Measurements from ENCODE around the gene NRF1. TPM values are rescaled to one million over a fixed set of nuclear protein-coding genes. Genes with fewer than 3 reads are reported as not detected.

The NRF1 gene
- total and polyA plus RNA-seq, 8 donors: 11.4 to 26.8 (median 22.6) TPM

DNA sequence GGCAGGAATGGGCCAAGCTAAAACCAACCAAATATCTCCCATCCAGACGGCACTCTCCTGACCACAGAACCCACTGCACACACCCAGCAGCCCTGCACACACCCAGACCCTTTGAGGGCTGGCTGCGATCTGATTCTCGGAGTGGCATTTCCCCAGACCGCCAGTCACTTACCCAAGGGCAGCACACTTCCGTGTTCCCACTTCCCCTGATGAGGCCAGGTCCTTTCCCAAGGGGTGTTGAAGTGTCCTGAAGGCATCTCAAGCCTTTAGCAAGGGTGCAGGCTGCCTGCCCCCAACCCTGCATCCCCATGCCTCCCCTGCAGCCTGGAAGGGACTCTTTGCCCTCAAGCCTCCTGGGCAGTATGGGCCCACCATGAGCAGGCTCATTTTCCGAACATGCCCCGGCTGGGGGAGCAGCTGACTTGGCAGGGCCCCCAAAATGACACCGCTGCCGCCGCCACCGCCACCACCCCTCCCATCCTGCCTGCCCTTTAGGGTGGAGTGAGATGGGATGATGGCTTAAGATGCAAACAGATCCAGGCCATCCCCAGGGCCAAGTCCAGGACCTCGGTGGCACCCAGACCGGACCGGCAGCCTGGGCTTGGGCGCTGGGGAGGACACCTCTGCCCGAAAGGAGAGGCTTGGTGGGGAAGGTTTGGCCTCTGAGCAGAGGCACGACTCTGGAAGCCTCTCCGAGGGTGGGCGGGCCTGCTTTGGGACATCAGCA lies 159.8 kb downstream of the NRF1 start:
- Histone ChIP-seq H3K36me3 (no peaks in the 10 kb centered on the region), H3K4me1 (no peaks in the 10 kb centered on the region), H3K9me3 (no peaks in the 10 kb centered on the region), H3K27ac (no peak overlapping the region), H3K27me3 (peaks cover 0 to 51% of the 10 kb centered on the region in 2 donors), H3K4me3 (no peak overlapping the region)
- DNase-seq (no peak), ATAC-seq (peak; percentile 21)
- TF ChIP-seq, protein P1, sequence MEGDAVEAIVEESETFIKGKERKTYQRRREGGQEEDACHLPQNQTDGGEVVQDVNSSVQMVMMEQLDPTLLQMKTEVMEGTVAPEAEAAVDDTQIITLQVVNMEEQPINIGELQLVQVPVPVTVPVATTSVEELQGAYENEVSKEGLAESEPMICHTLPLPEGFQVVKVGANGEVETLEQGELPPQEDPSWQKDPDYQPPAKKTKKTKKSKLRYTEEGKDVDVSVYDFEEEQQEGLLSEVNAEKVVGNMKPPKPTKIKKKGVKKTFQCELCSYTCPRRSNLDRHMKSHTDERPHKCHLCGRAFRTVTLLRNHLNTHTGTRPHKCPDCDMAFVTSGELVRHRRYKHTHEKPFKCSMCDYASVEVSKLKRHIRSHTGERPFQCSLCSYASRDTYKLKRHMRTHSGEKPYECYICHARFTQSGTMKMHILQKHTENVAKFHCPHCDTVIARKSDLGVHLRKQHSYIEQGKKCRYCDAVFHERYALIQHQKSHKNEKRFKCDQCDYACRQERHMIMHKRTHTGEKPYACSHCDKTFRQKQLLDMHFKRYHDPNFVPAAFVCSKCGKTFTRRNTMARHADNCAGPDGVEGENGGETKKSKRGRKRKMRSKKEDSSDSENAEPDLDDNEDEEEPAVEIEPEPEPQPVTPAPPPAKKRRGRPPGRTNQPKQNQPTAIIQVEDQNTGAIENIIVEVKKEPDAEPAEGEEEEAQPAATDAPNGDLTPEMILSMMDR (IDR thresholded peaks at IDR 0.05): no peak
- intact Hi-C loops (cut with DNase I): no loop called here

DNA sequence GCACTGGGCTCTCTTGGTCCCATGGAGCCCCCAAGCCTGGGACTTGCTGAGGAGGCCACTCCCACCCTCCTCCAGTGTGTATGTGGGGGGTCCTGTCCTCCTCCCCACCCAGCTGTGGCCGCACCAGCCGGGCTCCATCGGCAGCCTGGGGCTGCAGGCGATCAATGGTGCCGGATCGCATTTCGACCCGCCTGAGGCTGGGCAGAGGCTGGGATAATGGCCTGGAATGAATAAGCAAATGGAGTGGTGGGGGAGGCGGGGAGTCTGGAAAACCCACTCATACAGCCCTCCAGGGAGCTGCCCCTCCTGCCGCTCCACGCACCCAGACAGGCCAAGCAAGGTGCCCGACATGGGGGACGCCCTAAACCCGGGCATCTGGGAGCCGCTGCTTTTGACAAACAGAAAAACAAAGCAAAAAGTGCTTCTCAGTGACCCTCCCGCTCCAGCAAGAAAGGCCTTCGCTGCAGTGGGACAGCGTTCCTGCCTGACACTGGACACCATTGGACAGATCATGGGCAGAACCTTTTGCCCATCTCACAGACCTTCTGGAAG lies 160.5 kb downstream of the NRF1 start:
- ATAC-seq: no peak
- TF ChIP-seq, protein P1 (IDR thresholded peaks at IDR 0.05): no peak
- intact Hi-C loops (cut with DNase I): no loop called here

GRCh38 chr7:129772646-129773280 lies 161.2 kb downstream of the NRF1 start:
- no peaks in the 10 kb centered on the region for H3K36me3 ChIP-seq
- no peak overlapping the region for H3K4me3 ChIP-seq
- H3K4me1 ChIP-seq: no peaks in the 10 kb centered on the region
- peak in 1 of 4 donors; percentile 58 for DNase-seq
- peaks cover 9 to 65% of the 10 kb centered on the region in 2 donors for H3K27me3 ChIP-seq
- TF ChIP-seq, protein P1 (IDR thresholded peaks at IDR 0.05): no peak
- H3K9me3 ChIP-seq: no peaks in the 10 kb centered on the region
- intact Hi-C loops (cut with DNase I): no loop called here
- no peak for ATAC-seq
- H3K27ac ChIP-seq: no peak overlapping the region

More for the DNA sequence above, 160.5 kb downstream of the NRF1 start:
- Histone ChIP-seq H3K27ac (no peak overlapping the region), H3K27me3 (peaks cover 2 to 57% of the 10 kb centered on the region in 2 donors), H3K36me3 (no peaks in the 10 kb centered on the region), H3K4me1 (no peaks in the 10 kb centered on the region), H3K9me3 (no peaks in the 10 kb centered on the region), H3K4me3 (no peak overlapping the region)
- peak in 1 of 4 donors; percentile 64 for DNase-seq

- peaks cover 15 to 71% of the 10 kb centered on the region in 2 donors for H3K27me3 ChIP-seq
- H3K36me3 ChIP-seq: no peaks in the 10 kb centered on the region
- H3K4me1 ChIP-seq: peaks cover 2 to 4% of the 10 kb centered on the region in 2 donors
- TF ChIP-seq, protein P1 (IDR thresholded peaks at IDR 0.05): no peak
- ATAC-seq (no peak), DNase-seq (no peak)
- no peaks in the 10 kb centered on the region for H3K9me3 ChIP-seq
- intact Hi-C loops (cut with DNase I): no loop called here
- no peak overlapping the region for H3K27ac ChIP-seq
- no peak overlapping the region for H3K4me3 ChIP-seq
Measured at GRCh38 chr7:129773328-129773731, 161.8 kb downstream of the NRF1 start.

- intact Hi-C loops (cut with DNase I): no loop called here
- H3K27me3 ChIP-seq: peaks cover 20 to 76% of the 10 kb centered on the region in 2 donors
- peaks cover 7 to 9% of the 10 kb centered on the region in 2 donors for H3K4me1 ChIP-seq
- no peaks in the 10 kb centered on the region for H3K9me3 ChIP-seq
- no peaks in the 10 kb centered on the region for H3K36me3 ChIP-seq
- DNase-seq: no peak
- H3K4me3 ChIP-seq: no peak overlapping the region
- TF ChIP-seq, protein P1 (IDR thresholded peaks at IDR 0.05): no peak
- no peak overlapping the region for H3K27ac ChIP-seq
- ATAC-seq: no peak
Measured at GRCh38 chr7:129773871-129774270, 162.4 kb downstream of the NRF1 start.
